ENCODE results near the gene QKI.
"Not testable (repeated sequence)": the region's sequence is repeated elsewhere in the genome, so short reads cannot be mapped to it uniquely, and the experiment has no call there.

The QKI gene

DNA sequence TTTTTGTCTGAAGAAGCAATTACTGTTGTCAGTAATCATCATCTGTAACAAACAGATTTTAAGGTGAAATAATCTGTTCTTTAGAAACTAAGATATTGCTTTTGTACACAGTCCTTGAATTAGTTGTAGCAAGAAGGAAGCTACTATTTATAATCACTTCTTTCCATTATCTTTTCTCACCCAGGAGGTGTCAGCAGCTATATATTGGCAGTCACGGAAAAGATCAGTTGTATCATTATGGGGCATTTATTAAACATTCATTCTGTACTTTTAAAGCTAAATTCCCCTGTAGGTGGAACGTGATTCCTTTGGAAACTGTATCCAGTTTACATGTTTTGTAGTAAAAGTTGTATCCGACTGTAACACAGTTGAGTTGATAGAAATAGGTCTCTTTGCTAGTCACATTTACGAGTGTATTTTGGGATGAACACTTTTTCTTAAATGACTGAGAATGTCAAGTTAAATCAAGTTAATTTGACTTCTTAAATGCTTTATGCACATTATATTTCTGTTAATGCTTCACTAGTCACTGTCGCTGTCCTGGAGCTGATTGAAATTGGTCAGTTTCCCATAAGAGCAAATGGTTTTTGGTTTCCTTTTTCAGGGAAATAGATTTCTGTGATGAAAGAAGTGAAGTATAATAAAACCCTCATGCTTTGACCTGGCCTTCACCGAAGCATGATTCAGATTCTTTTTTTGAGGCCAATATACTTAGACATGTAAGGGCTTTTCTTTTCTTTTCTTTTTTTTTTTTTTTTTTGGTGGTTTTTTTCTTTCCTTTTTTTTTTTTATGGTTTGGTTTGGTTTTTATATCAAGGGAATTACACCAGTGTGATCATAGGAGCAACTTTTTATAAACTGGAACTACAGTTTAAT lies 5.1 kb downstream of the QKI start:
- peaks cover 13% of the 10 kb centered on the region for H3K4me1 ChIP-seq (ENCODE audit: control insufficient read depth, insufficient read depth, low read length)
- no peak overlapping the region for H3K4me3 ChIP-seq (ENCODE audit: low read length)
- no peaks in the 10 kb centered on the region for H3K36me3 ChIP-seq (ENCODE audit: control insufficient read depth, insufficient read depth, low read length)
- H3K27ac ChIP-seq (ENCODE audit: low read depth, low read length) = peak overlapping the region; percentile 42
- no peak overlapping the region for H3K9ac ChIP-seq (ENCODE audit: low read length)
- H3K27me3 ChIP-seq (ENCODE audit: control insufficient read depth, insufficient read depth, low read length) = no peaks in the 10 kb centered on the region

DNA sequence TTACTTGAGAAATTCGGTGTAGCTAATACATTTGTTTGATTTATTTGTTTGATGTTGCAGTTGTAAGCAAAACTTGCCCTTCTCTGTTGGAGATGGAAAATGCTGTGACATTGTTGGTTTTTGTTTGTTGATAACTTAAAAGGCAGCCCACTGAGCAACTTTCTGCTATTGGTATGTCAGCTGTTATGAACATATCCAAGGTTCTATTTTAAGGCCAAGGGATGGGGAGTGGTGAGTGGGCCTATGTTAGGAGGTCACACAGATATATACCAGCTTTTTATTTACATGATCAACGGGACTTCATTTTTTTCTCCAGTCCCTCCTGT lies 5.7 kb downstream of the QKI start:
- Histone ChIP-seq H3K4me1 (ENCODE audit: control insufficient read depth, insufficient read depth, low read length) (peaks cover 17% of the 10 kb centered on the region), H3K4me3 (ENCODE audit: low read length) (no peak overlapping the region), H3K9ac (ENCODE audit: low read length) (no peak overlapping the region), H3K27me3 (ENCODE audit: control insufficient read depth, insufficient read depth, low read length) (no peaks in the 10 kb centered on the region), H3K27ac (ENCODE audit: low read depth, low read length) (no peak overlapping the region), H3K36me3 (ENCODE audit: control insufficient read depth, insufficient read depth, low read length) (no peaks in the 10 kb centered on the region)

DNA sequence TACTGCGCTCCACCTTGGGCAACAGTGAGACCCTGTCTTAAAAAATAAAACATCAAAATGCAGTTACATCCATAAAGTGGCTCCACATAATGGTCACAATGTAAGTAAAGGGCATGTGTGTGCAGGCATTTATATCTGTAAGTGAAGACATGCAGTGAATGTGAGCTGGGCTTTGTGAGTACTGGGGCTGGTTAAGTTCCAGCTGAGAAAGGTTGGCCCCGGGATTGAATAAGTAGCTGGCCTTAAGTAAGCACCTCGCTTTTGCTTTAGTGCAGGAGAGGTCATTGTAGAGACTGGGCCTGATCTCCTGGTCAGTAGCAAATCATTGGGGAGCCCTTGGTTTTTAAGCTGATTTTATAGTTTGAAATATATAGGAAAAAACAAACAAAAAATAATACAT lies 8.0 kb downstream of the QKI start:
- Histone ChIP-seq H3K4me3 (ENCODE audit: low read length) (no peak overlapping the region), H3K9ac (ENCODE audit: low read length) (no peak overlapping the region), H3K36me3 (ENCODE audit: control insufficient read depth, insufficient read depth, low read length) (no peaks in the 10 kb centered on the region), H3K27me3 (ENCODE audit: control insufficient read depth, insufficient read depth, low read length) (no peaks in the 10 kb centered on the region), H3K4me1 (ENCODE audit: control insufficient read depth, insufficient read depth, low read length) (peaks cover 15% of the 10 kb centered on the region), H3K27ac (ENCODE audit: low read depth, low read length) (no peak overlapping the region)

DNA sequence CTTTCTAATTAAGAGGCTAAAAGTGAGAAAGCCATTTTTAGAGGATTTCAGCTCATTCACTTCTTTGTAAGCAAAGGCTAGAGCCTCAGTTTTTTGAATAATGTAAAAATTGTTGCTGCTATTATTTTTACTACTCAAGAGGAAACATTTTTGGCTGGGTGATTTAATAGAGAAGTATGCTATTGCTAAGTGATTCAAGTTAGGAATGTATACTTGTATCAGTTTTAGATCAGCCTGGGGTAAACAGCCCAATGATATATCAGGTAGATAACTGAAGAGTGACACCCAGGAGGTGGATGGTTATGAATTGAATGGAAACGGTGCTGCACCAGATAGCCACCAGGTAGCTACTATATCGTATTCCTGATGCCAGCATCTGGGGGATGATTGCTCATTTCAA lies 9.2 kb downstream of the QKI start:
- Histone ChIP-seq H3K27me3 (ENCODE audit: control insufficient read depth, insufficient read depth, low read length) (no peaks in the 10 kb centered on the region), H3K36me3 (ENCODE audit: control insufficient read depth, insufficient read depth, low read length) (no peaks in the 10 kb centered on the region), H3K4me3 (ENCODE audit: low read length) (no peak overlapping the region), H3K27ac (ENCODE audit: low read depth, low read length) (no peak overlapping the region), H3K9ac (ENCODE audit: low read length) (no peak overlapping the region), H3K4me1 (ENCODE audit: control insufficient read depth, insufficient read depth, low read length) (peaks cover 13% of the 10 kb centered on the region)

DNA sequence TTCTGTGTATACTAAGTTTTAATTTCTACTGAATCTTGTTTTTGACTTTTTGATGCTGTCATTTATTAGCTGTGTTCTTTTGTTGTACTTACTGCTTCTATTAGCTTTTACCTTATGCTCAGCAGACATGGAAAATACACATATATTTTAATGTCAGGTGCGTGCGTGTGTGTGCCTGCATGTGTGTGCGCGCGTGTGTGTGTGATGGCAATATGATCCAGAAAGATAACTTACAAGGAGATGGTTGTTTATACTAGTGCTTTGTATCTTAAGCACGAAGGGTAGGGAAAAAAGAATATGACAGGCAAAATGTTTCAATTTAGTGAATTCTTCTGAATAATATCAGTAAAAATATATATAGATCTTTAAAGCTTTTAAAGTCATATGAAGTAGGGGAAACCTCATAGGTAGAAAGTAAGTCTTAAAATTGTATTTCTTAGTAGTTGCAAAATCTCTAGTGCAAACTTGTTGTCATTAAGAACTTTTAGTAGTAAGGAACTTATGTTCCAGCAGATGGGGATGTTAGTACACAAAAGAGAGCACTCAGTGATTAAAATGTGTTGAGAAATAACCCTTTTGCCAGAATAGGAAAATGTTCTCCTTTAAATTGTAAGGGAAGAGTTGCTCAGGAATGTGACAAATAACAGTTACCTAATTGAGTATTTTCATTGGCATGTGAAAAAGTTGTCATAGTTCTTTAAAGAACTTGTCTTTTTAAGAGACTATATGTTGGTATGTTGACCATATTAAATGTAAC lies 13.2 kb downstream of the QKI start:
- H3K36me3 ChIP-seq (ENCODE audit: control insufficient read depth, insufficient read depth, low read length) = no peaks in the 10 kb centered on the region
- no peak overlapping the region for H3K27ac ChIP-seq (ENCODE audit: low read depth, low read length)
- no peaks in the 10 kb centered on the region for H3K27me3 ChIP-seq (ENCODE audit: control insufficient read depth, insufficient read depth, low read length)
- H3K4me1 ChIP-seq (ENCODE audit: control insufficient read depth, insufficient read depth, low read length) = peaks cover 13% of the 10 kb centered on the region
- no peak overlapping the region for H3K9ac ChIP-seq (ENCODE audit: low read length)
- H3K4me3 ChIP-seq (ENCODE audit: low read length) = no peak overlapping the region

DNA sequence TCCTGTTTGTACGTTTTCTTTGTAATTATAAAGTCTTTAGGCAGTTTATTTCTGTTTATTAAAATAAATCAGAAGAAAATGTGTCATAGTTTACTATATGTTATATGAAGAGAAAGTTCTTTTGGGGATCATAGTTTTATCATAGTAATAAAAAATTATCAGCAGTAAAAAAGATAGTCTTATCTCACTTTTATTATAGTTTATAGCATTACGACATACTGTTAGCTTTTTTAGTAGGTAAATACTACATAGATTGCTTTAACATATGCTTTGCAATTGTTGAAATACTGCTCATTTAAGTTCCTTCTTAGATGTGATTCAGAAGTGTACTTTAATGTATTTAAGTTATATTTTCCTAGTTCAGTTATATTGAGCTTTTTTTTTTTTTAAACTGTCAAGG lies 13.9 kb downstream of the QKI start:
- no peak overlapping the region for H3K4me3 ChIP-seq (ENCODE audit: low read length)
- no peak overlapping the region for H3K27ac ChIP-seq (ENCODE audit: low read depth, low read length)
- H3K27me3 ChIP-seq (ENCODE audit: control insufficient read depth, insufficient read depth, low read length) = no peaks in the 10 kb centered on the region
- no peak overlapping the region for H3K9ac ChIP-seq (ENCODE audit: low read length)
- H3K36me3 ChIP-seq (ENCODE audit: control insufficient read depth, insufficient read depth, low read length) = no peaks in the 10 kb centered on the region
- peaks cover 13% of the 10 kb centered on the region for H3K4me1 ChIP-seq (ENCODE audit: control insufficient read depth, insufficient read depth, low read length)

DNA sequence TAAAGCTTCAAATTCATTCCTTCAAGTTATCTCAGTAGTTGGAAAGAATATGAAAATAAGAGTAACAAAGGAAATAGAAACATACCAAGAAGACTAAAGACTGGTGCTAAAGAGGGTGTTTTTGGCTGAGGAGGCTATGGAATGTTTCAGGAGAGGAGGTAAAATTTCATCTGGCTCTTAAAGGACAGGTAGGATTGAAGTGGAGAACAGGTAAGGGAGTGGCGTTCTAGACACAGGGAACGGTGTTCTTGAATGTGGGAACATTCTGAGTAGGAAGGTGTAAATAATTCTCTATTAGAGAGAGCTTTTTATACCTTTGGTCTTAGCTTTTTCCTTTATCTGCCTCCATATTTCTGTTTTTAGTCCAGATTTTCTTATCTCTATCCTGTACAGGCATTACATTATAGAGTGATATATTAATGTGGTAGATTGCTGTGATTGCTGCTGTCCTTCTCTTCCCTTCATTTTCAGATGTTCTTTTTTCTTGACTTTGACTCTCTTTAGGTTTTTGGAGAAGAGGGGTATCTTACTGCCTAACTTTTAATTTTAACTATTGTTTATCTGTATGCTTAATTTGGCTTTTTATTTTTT lies 15.4 kb downstream of the QKI start:
- Histone ChIP-seq H3K27me3 (ENCODE audit: control insufficient read depth, insufficient read depth, low read length) (no peaks in the 10 kb centered on the region), H3K27ac (ENCODE audit: low read depth, low read length) (no peak overlapping the region), H3K4me1 (ENCODE audit: control insufficient read depth, insufficient read depth, low read length) (peaks cover 11% of the 10 kb centered on the region), H3K4me3 (ENCODE audit: low read length) (no peak overlapping the region), H3K9ac (ENCODE audit: low read length) (no peak overlapping the region), H3K36me3 (ENCODE audit: control insufficient read depth, insufficient read depth, low read length) (no peaks in the 10 kb centered on the region)

DNA sequence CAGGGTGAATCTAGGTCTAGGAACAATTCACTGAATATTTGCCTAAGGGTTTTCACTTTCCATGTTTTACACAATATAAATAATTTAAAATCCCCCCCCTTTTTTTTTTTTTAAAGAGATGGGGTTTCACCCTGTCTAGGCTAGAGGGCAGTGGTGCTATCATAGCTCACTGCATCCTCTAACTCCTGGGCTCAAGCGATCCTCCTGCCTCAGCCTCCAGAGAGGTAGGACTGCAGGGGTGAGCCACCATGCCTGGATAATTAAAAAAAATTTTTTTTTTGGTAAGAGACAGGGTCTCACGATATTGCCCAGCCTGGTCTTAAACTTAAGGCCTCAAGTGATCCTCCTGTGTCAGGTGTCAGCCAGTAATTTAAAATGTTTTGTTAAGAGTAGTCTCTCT lies 17.8 kb downstream of the QKI start:
- Histone ChIP-seq H3K4me3 (ENCODE audit: low read length) (no peak overlapping the region), H3K9ac (ENCODE audit: low read length) (no peak overlapping the region), H3K27me3 (ENCODE audit: control insufficient read depth, insufficient read depth, low read length) (no peaks in the 10 kb centered on the region), H3K4me1 (ENCODE audit: control insufficient read depth, insufficient read depth, low read length) (peaks cover 9% of the 10 kb centered on the region), H3K27ac (ENCODE audit: low read depth, low read length) (no peak overlapping the region), H3K36me3 (ENCODE audit: control insufficient read depth, insufficient read depth, low read length) (no peaks in the 10 kb centered on the region)

DNA sequence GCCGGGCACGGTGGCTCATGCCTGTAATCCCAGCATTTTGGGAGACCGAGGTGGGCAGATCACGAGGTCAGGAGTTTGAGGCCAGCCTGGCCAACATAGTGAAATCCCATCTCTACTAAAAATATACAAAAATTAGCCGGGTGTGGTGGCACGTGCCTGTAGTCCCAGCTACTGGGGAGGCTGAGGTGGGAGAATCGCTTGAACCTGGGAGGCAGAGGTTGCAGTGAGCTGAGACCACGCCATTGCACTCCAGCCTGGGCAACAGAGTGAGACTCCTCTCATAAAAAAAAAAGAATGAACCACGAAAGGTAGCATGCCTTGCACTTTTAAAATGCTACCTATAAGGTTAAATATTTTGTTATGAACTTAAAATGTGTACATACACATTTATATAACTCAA lies 19.0 kb downstream of the QKI start:
- H3K27me3 ChIP-seq (ENCODE audit: control insufficient read depth, insufficient read depth, low read length); H3K27ac ChIP-seq (ENCODE audit: low read depth, low read length); H3K36me3 ChIP-seq (ENCODE audit: control insufficient read depth, insufficient read depth, low read length); H3K9ac ChIP-seq (ENCODE audit: low read length); H3K4me3 ChIP-seq (ENCODE audit: low read length): not testable (repeated sequence)
- H3K4me1 ChIP-seq (ENCODE audit: control insufficient read depth, insufficient read depth, low read length) = peaks cover 11% of the 10 kb centered on the region

DNA sequence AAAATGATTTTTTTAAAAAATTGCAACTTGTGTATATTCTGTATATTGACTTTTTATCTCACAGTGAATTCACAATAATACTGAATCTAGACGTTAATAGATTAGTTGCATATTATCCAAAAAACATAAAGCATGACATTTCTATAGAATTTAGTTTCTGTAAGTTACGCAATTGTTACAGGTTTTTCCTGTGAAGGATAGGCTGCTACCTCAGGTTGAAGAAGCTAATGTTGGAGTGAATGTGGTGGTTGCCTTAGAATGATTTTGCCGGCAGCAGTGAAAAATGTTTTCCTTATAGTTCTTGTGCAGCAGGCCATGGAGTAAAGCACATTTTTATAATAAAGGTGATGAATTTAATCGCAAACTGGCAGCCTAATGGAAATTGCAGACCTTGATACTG lies 20.5 kb downstream of the QKI start:
- H3K9ac ChIP-seq (ENCODE audit: low read length) = no peak overlapping the region
- no peaks in the 10 kb centered on the region for H3K36me3 ChIP-seq (ENCODE audit: control insufficient read depth, insufficient read depth, low read length)
- no peaks in the 10 kb centered on the region for H3K27me3 ChIP-seq (ENCODE audit: control insufficient read depth, insufficient read depth, low read length)
- H3K4me3 ChIP-seq (ENCODE audit: low read length) = no peak overlapping the region
- no peak overlapping the region for H3K27ac ChIP-seq (ENCODE audit: low read depth, low read length)
- H3K4me1 ChIP-seq (ENCODE audit: control insufficient read depth, insufficient read depth, low read length) = peaks cover 6% of the 10 kb centered on the region

DNA sequence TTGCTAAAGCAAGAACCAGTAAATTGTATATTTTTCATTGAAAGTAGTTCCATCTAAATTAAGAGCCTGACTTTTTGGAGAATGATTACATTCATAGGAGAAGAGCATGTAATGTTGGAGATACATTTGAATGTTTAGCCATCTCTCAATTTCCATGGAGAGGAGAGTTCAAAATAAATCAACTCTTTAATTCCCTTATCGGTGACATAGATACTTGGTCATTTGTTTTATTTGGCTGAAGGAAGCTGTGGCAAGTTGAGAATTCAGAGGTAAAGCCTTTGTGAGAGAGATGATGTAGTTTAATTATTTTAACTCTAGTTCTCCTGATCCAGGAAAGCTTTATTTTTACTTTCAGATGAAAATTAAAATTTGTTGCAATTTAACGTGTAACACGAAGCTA lies 22.3 kb downstream of the QKI start:
- Histone ChIP-seq H3K9ac (ENCODE audit: low read length) (no peak overlapping the region), H3K36me3 (ENCODE audit: control insufficient read depth, insufficient read depth, low read length) (no peaks in the 10 kb centered on the region), H3K4me3 (ENCODE audit: low read length) (no peak overlapping the region), H3K27ac (ENCODE audit: low read depth, low read length) (no peak overlapping the region), H3K27me3 (ENCODE audit: control insufficient read depth, insufficient read depth, low read length) (no peaks in the 10 kb centered on the region), H3K4me1 (ENCODE audit: control insufficient read depth, insufficient read depth, low read length) (peaks cover 4% of the 10 kb centered on the region)

DNA sequence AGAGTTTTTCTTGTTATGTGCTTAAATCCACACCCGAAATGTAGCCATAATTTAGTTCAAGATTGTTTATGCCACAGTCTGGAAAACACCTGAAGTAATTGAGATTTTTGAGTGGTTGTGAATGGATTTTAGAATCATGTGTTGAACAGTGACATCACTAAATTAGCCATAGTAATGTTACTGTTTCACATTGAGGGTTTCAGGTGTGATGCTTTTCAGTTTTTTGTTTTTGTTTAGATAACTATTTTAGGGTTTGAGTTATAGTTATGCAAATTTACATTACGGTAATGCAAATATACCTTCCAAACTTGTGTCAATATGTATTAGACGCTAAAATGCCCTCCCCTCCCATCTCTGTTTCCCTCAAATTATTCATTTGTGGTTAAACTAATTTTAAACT lies 22.9 kb downstream of the QKI start:
- no peak overlapping the region for H3K9ac ChIP-seq (ENCODE audit: low read length)
- H3K4me3 ChIP-seq (ENCODE audit: low read length) = no peak overlapping the region
- no peaks in the 10 kb centered on the region for H3K36me3 ChIP-seq (ENCODE audit: control insufficient read depth, insufficient read depth, low read length)
- H3K27me3 ChIP-seq (ENCODE audit: control insufficient read depth, insufficient read depth, low read length) = no peaks in the 10 kb centered on the region
- H3K4me1 ChIP-seq (ENCODE audit: control insufficient read depth, insufficient read depth, low read length) = peaks cover 4% of the 10 kb centered on the region
- H3K27ac ChIP-seq (ENCODE audit: low read depth, low read length) = no peak overlapping the region

All from rectal smooth muscle tissue (tissue), 1 donor.